ENCODE results near the gene TRIM41.
"Not testable (repeated sequence)": the region's sequence is repeated elsewhere in the genome, so short reads cannot be mapped to it uniquely, and the experiment has no call there.

Gene TRIM41

GRCh38 chr5:181193656-181194055 is 29.4 kb upstream of the TRIM41 start:
- DNase-seq, result no peak

- no peak for DNase-seq
Observed at GRCh38 chr5:181194489-181195248, 28.4 kb upstream of the TRIM41 start.

GRCh38 chr5:181195249-181195761 is 27.8 kb upstream of the TRIM41 start:
- DNase-seq, result no peak

- no peak for DNase-seq
Observed at GRCh38 chr5:181197326-181197951, 25.6 kb upstream of the TRIM41 start.

GRCh38 chr5:181198106-181198685 is 24.9 kb upstream of the TRIM41 start:
- no peak for DNase-seq

GRCh38 chr5:181198905-181199519 is 24.1 kb upstream of the TRIM41 start:
- DNase-seq, result no peak

GRCh38 chr5:181199881-181200638 is 23.0 kb upstream of the TRIM41 start:
- no peak for DNase-seq

GRCh38 chr5:181200816-181201215 is 22.3 kb upstream of the TRIM41 start:
- no peak for DNase-seq

GRCh38 chr5:181203093-181203711 is 19.9 kb upstream of the TRIM41 start:
- DNase-seq, result no peak

- DNase-seq, result no peak
Observed at GRCh38 chr5:181203777-181204112, 19.3 kb upstream of the TRIM41 start.

- DNase-seq, result no peak
Observed at GRCh38 chr5:181204113-181204825, 18.8 kb upstream of the TRIM41 start.

- DNase-seq, result no peak
Observed at GRCh38 chr5:181204826-181205760, 18.0 kb upstream of the TRIM41 start, which contains the start of gene TRIM7. TSS of gene TRIM7 (minus strand) at chr5:181205196. CDS start at chr5:181205110, 86 bp downstream.

- DNase-seq, result no peak
Observed at GRCh38 chr5:181205761-181206649, 17.1 kb upstream of the TRIM41 start.

- DNase-seq, result no peak
Observed at GRCh38 chr5:181207214-181207959, 15.7 kb upstream of the TRIM41 start.

GRCh38 chr5:181207960-181208253 is 15.2 kb upstream of the TRIM41 start:
- DNase-seq, result no peak

- DNase-seq, result not testable (repeated sequence)
Observed at GRCh38 chr5:181209006-181209405, 14.1 kb upstream of the TRIM41 start.

GRCh38 chr5:181210148-181210547 is 12.9 kb upstream of the TRIM41 start:
- DNase-seq, result not testable (repeated sequence)

GRCh38 chr5:181210698-181211097 is 12.4 kb upstream of the TRIM41 start:
- DNase-seq, result not testable (repeated sequence)

- no peak for DNase-seq
Observed at GRCh38 chr5:181211208-181211607, 11.9 kb upstream of the TRIM41 start.
